ENCODE results near the gene GNG10. TPM values are rescaled to one million over a fixed set of nuclear protein-coding genes. Genes with fewer than 3 reads are reported as not detected.

Gene GNG10
- total RNA-seq, 4 donors from 2014 or later, result 98.4 to 120 (median 104) TPM

DNA sequence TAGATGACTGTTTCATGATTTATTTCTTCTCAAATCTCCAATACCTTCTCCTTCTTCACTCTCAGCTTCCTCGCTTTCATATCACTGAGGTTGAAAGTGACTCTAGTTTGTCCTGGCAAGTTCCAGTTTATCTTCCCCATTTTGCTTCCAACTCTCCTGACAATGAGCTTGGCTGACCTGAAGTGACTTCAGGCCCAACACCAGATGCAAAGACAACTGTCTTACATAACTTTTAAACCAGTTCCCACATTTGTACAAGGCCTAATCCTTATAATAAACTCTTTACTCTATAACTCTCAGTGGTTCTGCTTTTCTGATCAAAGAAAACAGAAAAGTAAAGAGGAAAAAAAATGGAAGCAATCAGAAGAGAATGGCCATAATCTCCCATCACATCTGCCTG, 22.0 kb downstream of the GNG10 start:
- DNase-seq (ENCODE audit: low spot score) (no peak), ATAC-seq (ENCODE audit: low FRiP score) (no peak)
- no peak for TF ChIP-seq CTCF (IDR thresholded peaks at IDR 0.05)

DNA sequence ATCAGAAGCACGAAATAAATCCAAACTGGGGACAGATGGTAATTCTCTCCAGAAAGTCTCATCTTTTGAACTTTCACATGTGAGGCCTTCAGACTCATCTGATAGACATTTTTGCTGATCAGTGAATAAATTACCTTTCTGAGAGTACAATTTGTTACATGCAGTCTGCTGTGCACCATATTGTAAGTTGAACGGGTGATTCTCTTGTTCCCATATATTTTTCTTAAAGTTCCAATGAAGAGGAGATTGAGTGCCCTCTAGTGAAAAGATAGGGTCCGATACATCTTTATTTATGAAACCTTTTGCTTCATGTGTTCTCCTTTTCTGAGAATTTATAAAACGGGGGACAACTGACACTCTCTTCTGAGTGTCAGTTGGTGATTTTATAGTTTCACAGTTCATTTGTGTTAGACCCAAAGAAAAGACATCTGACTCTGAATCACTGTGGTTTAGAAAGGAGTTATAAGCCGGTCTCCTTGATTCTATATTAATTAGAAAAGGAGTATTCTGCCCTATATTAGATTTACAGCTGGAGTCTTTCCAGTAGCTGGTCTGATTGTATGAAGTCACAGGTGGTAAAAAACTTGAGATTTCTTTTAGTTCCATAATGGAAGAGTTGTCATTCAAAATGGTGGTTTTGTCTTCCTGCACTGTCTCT, 30.4 kb downstream of the GNG10 start:
- no peak for TF ChIP-seq CTCF (IDR thresholded peaks at IDR 0.05)
- no peak for ATAC-seq (ENCODE audit: low FRiP score)
- DNase-seq (ENCODE audit: low spot score), result no peak

GRCh38 chr9:111696796-111697195, 35.4 kb downstream of the GNG10 start:
- no peak for ATAC-seq (ENCODE audit: low FRiP score)
- no peak for TF ChIP-seq CTCF (IDR thresholded peaks at IDR 0.05)
- DNase-seq (ENCODE audit: low spot score), result no peak

- no peak for ATAC-seq (ENCODE audit: low FRiP score)
- no peak for DNase-seq (ENCODE audit: low spot score)
- no peak for TF ChIP-seq CTCF (IDR thresholded peaks at IDR 0.05)
Observed at GRCh38 chr9:111700776-111701175, 39.4 kb downstream of the GNG10 start.

DNA sequence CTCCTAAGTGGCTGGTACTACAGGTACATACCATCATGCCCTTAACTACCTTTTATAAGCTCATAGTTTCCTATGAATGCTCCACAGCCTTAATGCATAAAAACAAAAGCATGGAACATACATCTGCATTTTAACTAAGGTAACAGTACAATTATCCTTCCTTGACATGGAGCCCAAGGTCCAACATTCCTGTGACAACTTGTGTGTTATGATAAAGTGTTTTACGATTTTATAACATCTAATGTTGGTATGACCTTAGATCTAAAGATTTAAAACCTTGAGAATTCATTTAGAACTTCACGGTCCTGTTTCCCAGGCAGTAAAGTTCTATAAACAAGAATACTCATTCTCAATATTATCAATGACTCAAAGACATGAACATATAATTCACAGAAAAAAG, 43.1 kb downstream of the GNG10 start:
- ATAC-seq (ENCODE audit: low FRiP score) (no peak), DNase-seq (ENCODE audit: low spot score) (no peak)
- TF ChIP-seq CTCF (IDR thresholded peaks at IDR 0.05), result no peak

GRCh38 chr9:111711548-111711947, 50.1 kb downstream of the GNG10 start:
- TF ChIP-seq CTCF (IDR thresholded peaks at IDR 0.05), result no peak
- ATAC-seq (ENCODE audit: low FRiP score) (no peak), DNase-seq (ENCODE audit: low spot score) (no peak)

- no peak for TF ChIP-seq CTCF (IDR thresholded peaks at IDR 0.05)
- DNase-seq (ENCODE audit: low spot score), result no peak
- no peak for ATAC-seq (ENCODE audit: low FRiP score)
Observed at GRCh38 chr9:111712369-111712768, 51.0 kb downstream of the GNG10 start.

Measured in omental fat pad (tissue), 4 donors.